Measurements from ENCODE around the gene LHX8.

- no peak for TF ChIP-seq CTCF (conservative IDR thresholded peaks at IDR 0.05 in 1 of 2, IDR thresholded peaks at IDR 0.05 in 1 of 2; ENCODE audit: low read depth in 1 of 2, low read length in 2 of 2)
- no peak for TF ChIP-seq EZH2 (IDR thresholded peaks at IDR 0.05; ENCODE audit: low read length, missing control alignments)
Observed at GRCh38 chr1:75152092-75152491, 17.9 kb downstream of the LHX8 start.
